Endothelial cell of umbilical vein (primary cell): ENCODE results near the gene FRRS1. TPM values are rescaled to one million over a fixed set of nuclear protein-coding genes. Genes with fewer than 3 reads are reported as not detected.

ENCODE experiments used
- BruUV-seq: library from RNA; stranded (reverse); fragments of 400-500 nt; replicated peaks from 2 replicates; lab custom pipeline; 2021; lab: Mats Ljungman, UMichigan
- CTCF ChIA-PET: fragments of 300-600, 350-600 bp; sonication (Branson Sonifier 250); formaldehyde crosslinking; loops from one replicate; lab custom pipeline; 2021; ENCODE audit warnings: antibody characterized with exemption, inconsistent platforms; lab: Charles Lee
- POLR2A ChIA-PET: fragments of 300-600, 350-600 bp; sonication (Branson Sonifier 250); formaldehyde crosslinking; loops from one replicate; lab custom pipeline; 2021; ENCODE audit warnings: antibody characterized with exemption, inconsistent platforms; lab: Charles Lee
- DNase-seq: peaks from one replicate; pipeline ENCODE4 v3.0.0-alpha.2; 2011; ENCODE audit warnings: low read depth, low spot score
- FAIRE-seq: peaks from 2 replicates; lab custom pipeline; 2011; peaks lifted over from hg19 to GRCh38; lab: Jason Lieb, UNC
- H2AFZ ChIP-seq: 2 replicates; pipeline ENCODE4 v1.6.0; 2012; ENCODE audit warnings: low read depth, low read length, control low read depth, inconsistent platforms
- H3K27ac ChIP-seq: 2 replicates; pipeline ENCODE4 v1.5.1; 2011; ENCODE audit warnings: low read depth, mild to moderate bottlenecking, control low read depth, low read length, moderate library complexity; ENCODE audit not compliant: insufficient read depth
- H3K27me3 ChIP-seq, 2 experiments: 2 replicates each; pipeline versions ENCODE4 v1.6.0 to v1.6.1; 2011; ENCODE audit warnings: low read length in 2 of 2, mixed read lengths in 1 of 2; ENCODE audit not compliant: control insufficient read depth in 2 of 2, insufficient read depth in 2 of 2
- H3K36me3 ChIP-seq, 2 experiments: 2 replicates in 1 of 2; 3 replicates in 1 of 2; pipeline ENCODE4 v1.5.1; 2011; ENCODE audit warnings: low read length in 2 of 2, mild to moderate bottlenecking in 1 of 2, moderate library complexity in 1 of 2; ENCODE audit not compliant: control insufficient read depth in 2 of 2, insufficient read depth in 2 of 2; ENCODE audit errors: extremely low read depth in 1 of 2
- H3K4me1 ChIP-seq: 3 replicates; pipeline ENCODE4 v1.5.1; 2011; ENCODE audit warnings: mild to moderate bottlenecking, low read length; ENCODE audit not compliant: control insufficient read depth, insufficient read depth; ENCODE audit errors: extremely low read depth
- H3K4me2 ChIP-seq: 2 replicates; pipeline ENCODE4 v1.6.1; 2011; ENCODE audit warnings: low read length, control low read depth, mixed read lengths; ENCODE audit not compliant: insufficient read depth
- H3K4me3 ChIP-seq, 3 experiments: fragments of 200-600 bp in 1 of 3; sonication (generic), shearing (Covaris generic) in 1 of 3; replicated peaks in 1 of 3; 2 replicates each; pipeline ENCODE4 v1.5.1; 2011 to 2016; ENCODE audit warnings: control low read depth in 3 of 3, low read length in 3 of 3, mild to moderate bottlenecking in 2 of 3, inconsistent platforms in 1 of 3, low read depth in 1 of 3, moderate library complexity in 1 of 3; ENCODE audit not compliant: insufficient read depth in 1 of 3
- H3K79me2 ChIP-seq: 2 replicates; pipeline ENCODE4 v1.6.0; 2012; ENCODE audit warnings: low read length, inconsistent platforms; ENCODE audit not compliant: control insufficient read depth, insufficient read depth
- H3K9ac ChIP-seq: replicated peaks from 2 replicates; pipeline ENCODE3; 2011; ENCODE audit warnings: low read length, control low read depth; ENCODE audit not compliant: insufficient read depth; ENCODE audit errors: extremely low read depth
- H3K9me1 ChIP-seq: replicated peaks from 3 replicates; pipeline ENCODE4 v1.6.0; 2011; ENCODE audit warnings: mild to moderate bottlenecking, low read length; ENCODE audit not compliant: control insufficient read depth, insufficient read depth; ENCODE audit errors: extremely low read depth
- H3K9me3 ChIP-seq: replicated peaks from 2 replicates; pipeline ENCODE4 v1.5.1; 2012; ENCODE audit warnings: low read length, inconsistent platforms; ENCODE audit not compliant: control insufficient read depth, insufficient read depth
- H4K20me1 ChIP-seq: replicated peaks from 2 replicates; pipeline ENCODE3; 2011; ENCODE audit warnings: mild to moderate bottlenecking, low read length; ENCODE audit not compliant: control insufficient read depth, insufficient read depth; ENCODE audit errors: extremely low read depth
- CTCF ChIP-seq, 2 donors: IDR thresholded peaks; 1 replicate in 1 of 2; 2 replicates in 1 of 2; pipeline ENCODE4 v1.5.1; 2011; ENCODE audit warnings: low read length in 2 of 2, mild to moderate bottlenecking in 2 of 2, moderate library complexity in 2 of 2, control low read depth in 1 of 2, inconsistent platforms in 1 of 2, low read depth in 1 of 2; ENCODE audit not compliant: insufficient read depth in 1 of 2; ENCODE audit errors: extremely low read depth in 1 of 2
- GATA2 ChIP-seq: IDR thresholded peaks from 2 replicates; pipeline ENCODE4 v1.7.0; 2011; ENCODE audit warnings: low read depth, mild to moderate bottlenecking, moderate library complexity, mixed read lengths, low read length; ENCODE audit not compliant: insufficient read length, insufficient read depth
- MYC ChIP-seq: IDR thresholded peaks from one replicate; pipeline ENCODE4 v1.6.1; 2011; ENCODE audit warnings: mild to moderate bottlenecking, low read depth, low read length
- POLR2AphosphoS5 ChIP-seq: IDR thresholded peaks from 2 replicates; pipeline ENCODE4 v1.6.1; 2012; ENCODE audit warnings: low read depth, mild to moderate bottlenecking, control low read depth, low read length, moderate library complexity; ENCODE audit not compliant: insufficient read depth
- dilution Hi-C: fragments of 300-500 bp; cut with MboI; formaldehyde crosslinking; loops from one replicate; pipeline ENCODE4 v1.15.0; 2019; ENCODE audit warnings: low sequenced_read_pairs; ENCODE audit not compliant: extremely low pct_ligation_motif_present
- intact Hi-C: fragments of 100-400 bp; cut with micrococcal nuclease; formaldehyde crosslinking; loops from one replicate; pipeline ENCODE4 v1.10.0; 2022
- polyA plus RNA-seq, 4 experiments: library from polyadenylated mRNA; depleted of rRNA in 3 of 4; stranded (reverse) in 3 of 4; unstranded in 1 of 4; fragments of >200 nt; gene quantifications; 2 replicates each; pipeline versions ENCODE4 v1.2.1 to v1.2.3, GENCODE V29; 2011 to 2012; ENCODE audit warnings: missing spikeins in 1 of 4
- total RNA-seq: library from RNA; stranded (reverse); gene quantifications from 2 replicates; pipeline ENCODE4 v1.2.3, GENCODE V29; 2021

The FRRS1 gene
- total and polyA plus RNA-seq, 2 donors (not counting 3 experiments of a cell fraction or from before 2014, with no cell fraction given): 1.1 to 3.1 TPM

GRCh38 chr1:99811075-99811474 is 44.6 kb upstream of the FRRS1 start:
- no peak overlapping the region for H2AFZ ChIP-seq
- POLR2A ChIA-PET: no interaction called here
- H3K9ac ChIP-seq: no peak overlapping the region
- DNase-seq (no peak), FAIRE-seq (no peak)
- no peak overlapping the region for H3K27ac ChIP-seq
- H3K79me2 ChIP-seq: no peaks in the 10 kb centered on the region
- H3K9me1 ChIP-seq: no peaks in the 10 kb centered on the region
- H3K9me3 ChIP-seq: no peaks in the 10 kb centered on the region
- dilution Hi-C loops: no loop called here
- TF ChIP-seq GATA2: no peak
- TF ChIP-seq MYC: no peak
- TF ChIP-seq POLR2AphosphoS5: no peak
- no peak for TF ChIP-seq CTCF (IDR thresholded peaks at IDR 0.05; ENCODE audit: extremely low read depth in 1 of 2, insufficient read depth in 1 of 2, low read depth in 1 of 2, low read length in 2 of 2)
- H3K27me3 ChIP-seq: peaks cover 0 to 6% of the 10 kb centered on the region in 2 experiments
- no peaks in the 10 kb centered on the region for H4K20me1 ChIP-seq
- peaks cover 8% of the 10 kb centered on the region for H3K4me1 ChIP-seq
- no TSS peak for BruUV-seq
- H3K4me3 ChIP-seq: no peak overlapping the region
- intact Hi-C loops: no loop called here
- H3K4me2 ChIP-seq: no peak overlapping the region
- CTCF ChIA-PET: interaction anchor here (1.0 to 1.3 kb wide), 2 partner anchors 645 to 648 kb away, joined by 4 to 7 read pairs; no protein-coding TSS in a partner anchor
- no peaks in the 10 kb centered on the region for H3K36me3 ChIP-seq
